ENCODE data around the gene GRB7. TPM values are rescaled to one million over a fixed set of nuclear protein-coding genes. Genes with fewer than 3 reads are reported as not detected.

The GRB7 gene
- total RNA-seq, 1 donor from 2014 or later = 9.0 TPM

- no peak for TF ChIP-seq CTCF (IDR thresholded peaks at IDR 0.05; ENCODE audit: insufficient read depth, low read length, severe bottlenecking)
- DNase-seq (ENCODE audit: low read depth) (peak; percentile 98), FAIRE-seq (peak; percentile 43)
- no peak overlapping the region for H3K4me3 ChIP-seq (ENCODE audit: low read depth, low read length)
- H3K27me3 ChIP-seq (ENCODE audit: control insufficient read depth, insufficient read depth, low read length) = no peaks in the 10 kb centered on the region
- no peaks in the 10 kb centered on the region for H3K36me3 ChIP-seq (ENCODE audit: control insufficient read depth, insufficient read depth, low read length)
Measured at GRCh38 chr17:39782481-39782880, 44.7 kb downstream of the GRB7 start.

- FAIRE-seq = no peak
Measured at GRCh38 chr17:39782980-39783379, 45.2 kb downstream of the GRB7 start.

GRCh38 chr17:39787041-39787440, 49.3 kb downstream of the GRB7 start:
- no peaks in the 10 kb centered on the region for H3K27me3 ChIP-seq (ENCODE audit: control insufficient read depth, insufficient read depth, low read length)
- TF ChIP-seq CTCF (IDR thresholded peaks at IDR 0.05; ENCODE audit: insufficient read depth, low read length, severe bottlenecking) = no peak
- H3K36me3 ChIP-seq (ENCODE audit: control insufficient read depth, insufficient read depth, low read length) = no peaks in the 10 kb centered on the region
- H3K4me3 ChIP-seq (ENCODE audit: low read depth, low read length) = no peak overlapping the region
- FAIRE-seq (no peak), DNase-seq (ENCODE audit: low read depth) (no peak)

More at GRCh38 chr17:39782980-39783379, 45.2 kb downstream of the GRB7 start:
- TF ChIP-seq CTCF (IDR thresholded peaks at IDR 0.05; ENCODE audit: insufficient read depth, low read length, severe bottlenecking) = no peak
- Histone ChIP-seq H3K27me3 (ENCODE audit: control insufficient read depth, insufficient read depth, low read length) (no peaks in the 10 kb centered on the region), H3K4me3 (ENCODE audit: low read depth, low read length) (no peak overlapping the region), H3K36me3 (ENCODE audit: control insufficient read depth, insufficient read depth, low read length) (no peaks in the 10 kb centered on the region)
- DNase-seq (ENCODE audit: low read depth) = peak; percentile 67

- H3K27me3 ChIP-seq (ENCODE audit: control insufficient read depth, insufficient read depth, low read length) = no peaks in the 10 kb centered on the region
- no peak for FAIRE-seq
- no peaks in the 10 kb centered on the region for H3K36me3 ChIP-seq (ENCODE audit: control insufficient read depth, insufficient read depth, low read length)
- no peak overlapping the region for H3K4me3 ChIP-seq (ENCODE audit: low read depth, low read length)
- peak; percentile 74 for DNase-seq (ENCODE audit: low read depth)
- TF ChIP-seq CTCF (IDR thresholded peaks at IDR 0.05; ENCODE audit: insufficient read depth, low read length, severe bottlenecking) = no peak
Measured at GRCh38 chr17:39787743-39788484, 50.2 kb downstream of the GRB7 start.

- Histone ChIP-seq H3K27me3 (ENCODE audit: control insufficient read depth, insufficient read depth, low read length) (no peaks in the 10 kb centered on the region), H3K36me3 (ENCODE audit: control insufficient read depth, insufficient read depth, low read length) (no peaks in the 10 kb centered on the region), H3K4me3 (ENCODE audit: low read depth, low read length) (no peak overlapping the region)
- TF ChIP-seq CTCF (IDR thresholded peaks at IDR 0.05; ENCODE audit: insufficient read depth, low read length, severe bottlenecking) = no peak
- DNase-seq (ENCODE audit: low read depth) (no peak), FAIRE-seq (no peak)
Measured at GRCh38 chr17:39791111-39791992, 53.6 kb downstream of the GRB7 start.
